Activated T-helper 1 cell treated with anti-CD3 and anti-CD28 coated beads, Interleukin-12 subunit alpha, Interleukin-12 subunit beta, Interleukin-2, Interleukin-4 antibody, amounts not matched to agents 30 ng/mL and 10 ng/mL and 1 ng/mL, durations not matched to agents 14 hours and 24 hours and 36 hours (primary cell): ENCODE results near the gene GNRHR. TPM values are rescaled to one million over a fixed set of nuclear protein-coding genes. Genes with fewer than 3 reads are reported as not detected.
"Not testable (repeated sequence)": the region's sequence is repeated elsewhere in the genome, so short reads cannot be mapped to it uniquely, and the experiment has no call there.

Experiments
- DNase-seq: peaks from one replicate; pipeline ENCODE4 v3.0.0; 2021; ENCODE audit warnings: low spot score
- H3K27ac Mint-ChIP-seq: one replicate; pipeline ENCODE4 v1.8.0; 2021; ENCODE audit warnings: mild to moderate bottlenecking, mixed read lengths
- H3K27me3 Mint-ChIP-seq: one replicate; pipeline ENCODE4 v1.8.0; 2022; ENCODE audit warnings: mild to moderate bottlenecking, moderate library complexity, mixed read lengths; ENCODE audit not compliant: insufficient read depth
- H3K36me3 Mint-ChIP-seq: one replicate; pipeline ENCODE4 v1.8.0; 2021; ENCODE audit warnings: low read depth, mixed read lengths
- H3K4me1 Mint-ChIP-seq: one replicate; pipeline ENCODE4 v1.8.0; 2021; ENCODE audit warnings: low read depth, mixed read lengths
- H3K4me3 Mint-ChIP-seq: one replicate; pipeline ENCODE4 v1.8.0; 2021; ENCODE audit warnings: mild to moderate bottlenecking, moderate library complexity, mixed read lengths
- H3K9me3 Mint-ChIP-seq: one replicate; pipeline ENCODE4 v1.8.0; 2021; ENCODE audit warnings: mixed read lengths
- intact Hi-C: fragments of 100-400 bp; cut with micrococcal nuclease; formaldehyde crosslinking; loops from one replicate; pipeline ENCODE4 v1.15.1; 2024
- total RNA-seq: library from RNA; stranded (reverse); gene quantifications from 2 replicates; pipeline ENCODE4 v1.2.3, GENCODE V29; 2022

The GNRHR gene, protein sequence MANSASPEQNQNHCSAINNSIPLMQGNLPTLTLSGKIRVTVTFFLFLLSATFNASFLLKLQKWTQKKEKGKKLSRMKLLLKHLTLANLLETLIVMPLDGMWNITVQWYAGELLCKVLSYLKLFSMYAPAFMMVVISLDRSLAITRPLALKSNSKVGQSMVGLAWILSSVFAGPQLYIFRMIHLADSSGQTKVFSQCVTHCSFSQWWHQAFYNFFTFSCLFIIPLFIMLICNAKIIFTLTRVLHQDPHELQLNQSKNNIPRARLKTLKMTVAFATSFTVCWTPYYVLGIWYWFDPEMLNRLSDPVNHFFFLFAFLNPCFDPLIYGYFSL
- not detected in 2 replicates for total RNA-seq

DNA sequence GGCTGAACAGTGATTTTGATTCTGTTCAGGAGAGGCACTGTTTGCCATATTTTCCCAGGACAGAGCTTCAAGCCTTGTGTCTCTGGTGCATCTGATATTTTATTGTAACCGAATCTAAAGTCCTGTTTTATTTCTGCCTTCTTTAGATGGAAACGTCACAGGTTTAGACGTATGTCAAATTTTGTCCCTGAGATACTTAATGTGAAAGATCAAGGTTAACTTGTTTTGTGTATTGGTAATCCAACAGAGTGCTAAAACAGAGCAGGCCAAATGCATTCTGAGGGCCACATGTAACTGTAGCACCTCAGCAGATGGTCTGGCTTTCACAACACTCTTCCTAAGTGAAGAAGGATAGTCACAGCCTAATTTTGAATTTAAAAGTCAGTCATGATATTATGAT, at the start of gene GNRHR:
GNRHR (minus strand) TSS at position 101 of the 400 bp plus-strand sequence; CDS start at position 48, 53 bp downstream.
- no peaks in the 10 kb centered on the region for H3K4me1 Mint-ChIP-seq
- intact Hi-C loops, result no loop called here
- no peaks in the 10 kb centered on the region for H3K9me3 Mint-ChIP-seq
- no peaks in the 10 kb centered on the region for H3K27me3 Mint-ChIP-seq
- H3K36me3 Mint-ChIP-seq, result no peaks in the 10 kb centered on the region
- no peak for DNase-seq
- no peak within 1 kb of the TSS for H3K27ac Mint-ChIP-seq
- no peak within 1 kb of the TSS for H3K4me3 Mint-ChIP-seq

DNA sequence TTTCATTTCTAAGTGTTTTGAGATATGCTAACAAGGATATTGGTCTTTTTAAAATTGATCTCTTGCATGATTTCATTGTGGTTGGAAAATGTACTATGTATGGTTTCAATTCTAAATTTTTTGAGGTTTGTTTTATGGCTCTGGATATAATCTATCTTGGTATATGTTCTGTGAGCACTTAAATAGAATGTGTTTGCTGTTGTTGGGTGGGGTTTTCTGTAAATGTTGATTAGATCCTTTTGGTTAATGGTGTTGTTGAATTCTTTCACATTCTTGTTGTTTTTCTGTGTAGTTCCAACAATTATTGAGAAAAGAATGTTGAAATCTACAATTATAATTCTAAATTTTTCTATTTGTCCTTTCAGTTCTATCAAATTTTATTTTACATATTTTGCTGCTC, 42.6 kb upstream of the GNRHR start:
- no peaks in the 10 kb centered on the region for H3K36me3 Mint-ChIP-seq
- H3K9me3 Mint-ChIP-seq, result no peaks in the 10 kb centered on the region
- no peak overlapping the region for H3K27ac Mint-ChIP-seq
- H3K4me1 Mint-ChIP-seq, result no peaks in the 10 kb centered on the region
- no peak overlapping the region for H3K4me3 Mint-ChIP-seq
- DNase-seq, result no peak
- intact Hi-C loops, result no loop called here
- no peaks in the 10 kb centered on the region for H3K27me3 Mint-ChIP-seq

DNA sequence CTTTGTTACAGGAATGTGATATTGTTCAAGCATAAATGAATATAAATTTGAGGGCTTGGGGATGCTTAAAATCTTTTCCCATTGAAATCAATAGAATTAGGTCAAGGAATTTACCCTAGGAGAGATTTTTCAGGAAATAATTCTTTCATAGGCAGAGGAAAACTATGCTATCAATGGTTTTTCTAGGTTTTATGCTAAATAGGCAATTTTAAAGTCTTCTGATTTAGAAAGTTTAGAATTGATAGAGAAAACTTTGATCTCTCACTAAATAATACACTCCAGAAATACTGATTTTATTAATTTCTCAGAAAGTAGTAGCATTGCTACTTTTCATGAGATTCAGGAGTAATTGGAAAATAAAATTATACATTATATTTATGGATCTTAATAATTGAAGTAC, 36.5 kb upstream of the GNRHR start:
- no peak overlapping the region for H3K27ac Mint-ChIP-seq
- intact Hi-C loops, result no loop called here
- no peaks in the 10 kb centered on the region for H3K27me3 Mint-ChIP-seq
- H3K36me3 Mint-ChIP-seq, result no peaks in the 10 kb centered on the region
- no peak overlapping the region for H3K4me3 Mint-ChIP-seq
- H3K9me3 Mint-ChIP-seq, result no peaks in the 10 kb centered on the region
- no peaks in the 10 kb centered on the region for H3K4me1 Mint-ChIP-seq
- DNase-seq, result no peak

DNA sequence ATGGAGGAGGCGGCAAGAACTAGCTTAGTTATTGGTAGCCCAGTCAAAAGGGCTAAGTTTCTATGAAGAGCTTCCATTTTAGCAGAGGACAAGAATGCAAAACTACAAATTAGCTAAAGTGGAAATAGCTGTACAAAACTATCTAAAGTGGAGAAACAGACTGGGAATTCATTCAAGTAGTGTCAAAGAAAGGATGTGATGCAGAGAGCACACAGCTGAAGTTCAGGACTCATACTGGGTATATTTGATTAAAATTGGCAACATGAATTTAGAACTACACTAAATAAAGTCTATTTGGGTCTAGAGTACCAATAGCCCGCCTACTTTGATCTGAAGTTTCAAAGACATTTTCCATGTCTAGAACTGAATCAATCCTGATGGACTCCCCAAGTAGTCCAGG, 33.1 kb upstream of the GNRHR start:
- Mint-ChIP-seq H3K4me3 (no peak overlapping the region), H3K27me3 (peaks cover 2% of the 10 kb centered on the region)

DNA sequence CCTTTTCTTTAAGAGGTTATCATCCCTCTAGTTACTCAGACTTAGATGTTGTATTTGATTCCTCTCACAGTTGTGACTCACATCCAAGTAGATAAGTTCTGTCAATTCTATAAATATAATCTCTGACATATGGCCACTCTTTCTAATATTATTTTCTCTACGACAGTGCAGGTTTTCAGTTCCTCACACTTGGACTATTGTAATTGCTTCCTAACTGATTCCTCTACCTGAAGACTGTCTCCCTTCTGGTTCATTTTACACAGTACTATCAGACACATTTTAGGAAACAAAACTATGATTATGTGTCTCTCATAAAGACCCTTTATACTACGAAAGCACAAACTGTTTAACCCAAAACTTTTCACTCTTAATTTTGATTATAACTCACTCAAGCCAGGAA, 31.3 kb upstream of the GNRHR start:
- Mint-ChIP-seq H3K27me3 (peaks cover 2% of the 10 kb centered on the region), H3K27ac (no peak overlapping the region), H3K9me3 (no peaks in the 10 kb centered on the region), H3K4me1 (no peaks in the 10 kb centered on the region), H3K36me3 (no peaks in the 10 kb centered on the region), H3K4me3 (no peak overlapping the region)
- intact Hi-C loops, result no loop called here
- no peak for DNase-seq

More for the DNA sequence above, 33.1 kb upstream of the GNRHR start:
- no peak for DNase-seq
- Mint-ChIP-seq H3K27ac (no peak overlapping the region), H3K36me3 (no peaks in the 10 kb centered on the region), H3K4me1 (no peaks in the 10 kb centered on the region), H3K9me3 (no peaks in the 10 kb centered on the region)
- intact Hi-C loops, result no loop called here

DNA sequence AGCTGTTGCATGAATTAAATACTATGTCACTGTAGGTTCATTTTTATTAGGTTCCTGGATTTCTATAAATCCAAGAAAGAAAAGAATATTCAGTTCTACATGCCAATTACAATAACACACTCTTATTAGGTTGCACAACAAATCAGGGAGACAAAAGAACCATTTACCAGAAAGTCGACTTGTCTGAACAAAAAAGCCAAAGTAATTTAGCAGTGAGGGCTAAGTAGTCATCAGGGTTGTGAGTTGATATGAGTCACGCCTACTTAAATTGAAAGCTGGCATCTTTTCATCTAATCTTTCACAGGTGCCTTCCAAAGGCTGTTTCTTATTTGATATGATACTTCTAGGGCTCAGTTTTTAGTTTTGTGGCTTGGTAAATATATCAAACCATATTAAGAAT, 25.4 kb upstream of the GNRHR start:
- intact Hi-C loops, result no loop called here
- no peak overlapping the region for H3K27ac Mint-ChIP-seq

DNA sequence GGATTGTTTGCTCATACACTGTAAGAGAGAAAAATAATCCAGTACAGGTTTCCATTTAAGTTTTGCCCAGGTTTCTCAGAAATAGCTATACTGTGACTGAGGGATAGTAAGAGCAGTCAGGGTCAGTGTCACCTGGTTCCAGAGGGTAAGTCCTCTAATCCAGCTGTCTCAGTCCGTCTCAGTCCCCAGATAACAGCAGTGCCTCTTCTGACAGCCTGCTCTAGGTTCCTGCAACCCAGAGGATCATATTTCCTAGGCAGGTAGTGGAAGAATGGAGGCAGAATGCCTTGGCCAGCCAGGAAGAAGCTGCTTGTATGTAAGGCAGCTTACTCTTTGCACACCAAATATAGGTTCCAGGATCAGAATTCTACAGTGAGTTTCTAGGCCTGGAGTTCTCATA, 22.6 kb upstream of the GNRHR start:
- intact Hi-C loops, result no loop called here
- no peaks in the 10 kb centered on the region for H3K4me1 Mint-ChIP-seq
- no peak overlapping the region for H3K4me3 Mint-ChIP-seq
- DNase-seq, result no peak
- H3K9me3 Mint-ChIP-seq, result no peaks in the 10 kb centered on the region
- H3K36me3 Mint-ChIP-seq, result no peaks in the 10 kb centered on the region
- no peak overlapping the region for H3K27ac Mint-ChIP-seq
- peaks cover 7% of the 10 kb centered on the region for H3K27me3 Mint-ChIP-seq

More for the DNA sequence above, 25.4 kb upstream of the GNRHR start:
- H3K4me3 Mint-ChIP-seq, result no peak overlapping the region
- no peaks in the 10 kb centered on the region for H3K9me3 Mint-ChIP-seq
- no peaks in the 10 kb centered on the region for H3K36me3 Mint-ChIP-seq
- no peak for DNase-seq
- H3K4me1 Mint-ChIP-seq, result no peaks in the 10 kb centered on the region
- H3K27me3 Mint-ChIP-seq, result peaks cover 9% of the 10 kb centered on the region

DNA sequence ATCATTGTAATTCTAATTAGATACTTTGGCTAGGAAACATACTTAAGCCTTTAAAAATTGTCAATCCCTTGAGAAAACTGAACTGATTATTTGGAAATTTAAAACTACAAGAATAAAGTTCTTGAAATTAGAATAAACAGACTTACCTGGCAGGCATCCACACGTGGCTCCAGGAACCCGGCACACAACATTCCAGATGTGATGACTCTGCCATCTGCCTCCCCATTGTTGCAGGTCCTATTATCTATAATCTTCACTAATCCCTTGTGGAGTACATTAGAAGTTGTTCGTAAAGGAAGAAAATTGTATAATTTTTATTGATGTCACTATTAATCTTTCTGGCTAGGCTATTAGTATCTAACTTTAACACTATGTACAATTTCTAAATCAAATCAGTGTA, 16.2 kb upstream of the GNRHR start:
- Mint-ChIP-seq H3K27ac (no peak overlapping the region), H3K36me3 (no peaks in the 10 kb centered on the region), H3K27me3 (no peaks in the 10 kb centered on the region), H3K4me1 (no peaks in the 10 kb centered on the region), H3K4me3 (no peak overlapping the region), H3K9me3 (no peaks in the 10 kb centered on the region)
- DNase-seq, result no peak
- intact Hi-C loops, result no loop called here

DNA sequence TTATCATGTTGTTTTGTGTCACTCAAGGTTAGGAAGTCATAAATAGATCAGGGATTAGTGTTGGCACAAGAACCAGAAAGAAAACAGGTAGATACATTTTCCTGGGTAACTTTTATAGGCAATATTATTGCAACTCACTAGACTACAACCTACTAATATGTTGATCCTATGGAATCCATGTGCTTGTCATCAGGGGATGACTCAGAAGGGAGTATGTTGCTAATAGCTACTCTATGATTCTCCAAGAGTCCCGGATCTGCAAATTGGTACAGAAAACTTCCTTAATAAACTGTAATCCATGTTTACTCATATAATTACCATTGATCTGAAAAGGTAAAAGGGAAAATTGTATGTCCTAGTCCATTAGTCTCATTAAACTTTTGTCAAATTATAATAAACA, 11.7 kb upstream of the GNRHR start:
- Mint-ChIP-seq H3K4me1 (peaks cover 5% of the 10 kb centered on the region), H3K27me3 (peaks cover 6% of the 10 kb centered on the region)
- intact Hi-C loops, result no loop called here

DNA sequence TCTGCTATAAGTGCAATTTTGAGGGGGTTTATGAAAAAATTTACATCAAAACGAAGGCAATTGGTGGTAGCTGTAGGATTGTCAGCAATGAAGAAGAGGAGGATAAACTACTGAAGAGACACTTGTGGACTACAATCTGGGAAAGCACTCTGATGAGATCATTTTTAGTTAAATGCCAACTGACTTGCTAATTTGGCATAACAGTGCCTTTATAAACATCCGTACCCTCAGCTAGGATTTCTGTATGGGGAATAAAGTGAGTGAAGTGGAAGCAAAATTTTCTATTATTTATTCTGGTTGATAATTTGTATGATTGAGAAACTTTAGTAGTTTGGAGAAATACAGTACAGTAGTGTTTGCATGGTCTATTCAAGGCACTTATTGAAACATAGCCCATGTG, 11.2 kb upstream of the GNRHR start:
- peaks cover 6% of the 10 kb centered on the region for H3K27me3 Mint-ChIP-seq
- intact Hi-C loops, result no loop called here
- no peak for DNase-seq
- no peaks in the 10 kb centered on the region for H3K9me3 Mint-ChIP-seq
- H3K27ac Mint-ChIP-seq, result no peak overlapping the region
- peaks cover 5% of the 10 kb centered on the region for H3K4me1 Mint-ChIP-seq
- H3K36me3 Mint-ChIP-seq, result no peaks in the 10 kb centered on the region
- no peak overlapping the region for H3K4me3 Mint-ChIP-seq

More for the DNA sequence above, 11.7 kb upstream of the GNRHR start:
- H3K9me3 Mint-ChIP-seq, result no peaks in the 10 kb centered on the region
- H3K4me3 Mint-ChIP-seq, result no peak overlapping the region
- no peaks in the 10 kb centered on the region for H3K36me3 Mint-ChIP-seq
- no peak overlapping the region for H3K27ac Mint-ChIP-seq
- DNase-seq, result no peak

DNA sequence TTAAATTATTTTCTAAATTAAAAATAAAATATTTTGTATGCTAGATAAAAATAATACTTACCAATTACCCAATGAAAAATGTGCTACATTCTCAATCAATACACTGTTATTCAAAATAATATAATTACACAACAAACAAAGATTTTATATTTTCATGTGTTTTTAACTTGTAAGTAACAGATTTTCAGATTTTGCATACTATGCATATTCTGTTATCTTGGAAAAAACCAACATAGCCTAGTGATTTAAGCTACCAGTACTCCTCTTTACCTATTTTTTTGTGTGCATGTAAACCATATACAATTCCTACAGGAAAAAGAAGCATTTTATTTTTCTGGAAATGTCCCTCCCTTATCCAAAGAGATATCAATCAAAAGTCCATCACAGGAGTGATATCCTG, 10.0 kb upstream of the GNRHR start:
- no peaks in the 10 kb centered on the region for H3K9me3 Mint-ChIP-seq
- intact Hi-C loops, result no loop called here

DNA sequence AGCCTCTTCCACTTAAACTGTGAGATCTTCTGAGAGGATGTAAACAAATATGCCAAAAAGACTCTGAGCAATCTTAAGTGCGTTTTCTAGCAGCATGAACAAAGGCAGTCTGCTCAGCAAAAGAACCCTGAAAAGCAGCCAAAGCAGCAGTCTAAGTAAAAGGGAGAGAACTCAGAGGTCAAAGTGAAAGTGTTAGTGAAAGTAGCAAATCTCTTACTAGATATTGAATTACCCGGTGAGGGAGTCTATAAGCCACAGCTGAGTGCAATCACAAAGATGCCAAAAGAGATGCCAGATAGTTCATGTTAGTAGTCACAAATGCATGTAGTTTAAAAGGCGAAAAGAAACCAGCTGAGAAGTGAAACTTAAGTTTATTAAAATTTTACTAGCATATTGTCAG, 7.9 kb upstream of the GNRHR start:
- Mint-ChIP-seq H3K4me1 (peaks cover 5% of the 10 kb centered on the region), H3K27ac (no peak overlapping the region), H3K36me3 (no peaks in the 10 kb centered on the region), H3K4me3 (no peak overlapping the region), H3K27me3 (peaks cover 6% of the 10 kb centered on the region), H3K9me3 (no peaks in the 10 kb centered on the region)
- intact Hi-C loops, result no loop called here
- DNase-seq, result no peak

More for the DNA sequence above, 10.0 kb upstream of the GNRHR start:
- no peak overlapping the region for H3K4me3 Mint-ChIP-seq
- H3K36me3 Mint-ChIP-seq, result no peaks in the 10 kb centered on the region
- H3K27me3 Mint-ChIP-seq, result peaks cover 6% of the 10 kb centered on the region
- H3K4me1 Mint-ChIP-seq, result peaks cover 5% of the 10 kb centered on the region
- H3K27ac Mint-ChIP-seq, result no peak overlapping the region
- no peak for DNase-seq

DNA sequence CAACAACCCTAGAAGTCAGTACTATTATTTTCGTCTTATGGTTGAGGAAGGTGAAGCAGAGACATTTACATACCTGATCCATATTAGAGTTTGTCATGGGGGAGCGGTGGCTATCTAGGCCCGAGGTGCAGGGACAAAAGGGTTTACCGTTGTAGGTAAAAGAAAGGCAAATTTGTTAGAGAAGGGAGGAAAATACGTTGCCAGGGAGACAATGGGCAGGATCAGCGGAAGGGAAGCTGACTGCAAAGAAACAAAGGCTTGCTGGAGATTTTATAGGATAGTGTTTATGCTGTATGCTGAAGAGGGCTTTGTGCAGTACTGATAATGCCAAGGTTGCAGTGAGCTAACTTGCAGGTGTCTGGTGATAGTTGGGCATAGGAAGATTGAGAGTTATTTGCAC, 2.8 kb upstream of the GNRHR start:
- intact Hi-C loops, H3K27me3 Mint-ChIP-seq, DNase-seq, H3K9me3 Mint-ChIP-seq, H3K36me3 Mint-ChIP-seq, H3K4me1 Mint-ChIP-seq, H3K27ac Mint-ChIP-seq, H3K4me3 Mint-ChIP-seq: not testable (repeated sequence)

DNA sequence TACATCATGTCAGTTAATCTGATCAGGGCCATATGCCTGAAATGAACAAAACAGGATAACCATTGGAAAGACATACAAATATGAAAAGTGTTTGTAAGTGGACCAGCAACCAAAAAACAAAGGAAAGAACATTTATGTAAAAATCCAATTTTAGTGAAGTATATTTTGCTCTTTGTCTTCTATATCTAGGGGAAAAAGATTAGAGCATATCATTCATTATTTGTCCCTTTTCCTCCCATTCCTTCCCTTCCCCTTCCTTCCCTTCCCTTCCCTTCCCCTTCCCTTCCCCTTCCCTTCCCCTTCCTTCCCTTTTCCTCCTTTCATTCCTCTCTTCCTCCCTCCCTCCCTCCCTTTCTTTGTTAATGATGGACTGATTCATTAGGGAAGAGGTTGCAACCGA, 1.8 kb upstream of the GNRHR start:
- H3K27me3 Mint-ChIP-seq, result no peaks in the 10 kb centered on the region
- H3K9me3 Mint-ChIP-seq, result no peaks in the 10 kb centered on the region
- intact Hi-C loops, result no loop called here
- H3K4me1 Mint-ChIP-seq, result no peaks in the 10 kb centered on the region
- DNase-seq, result no peak
- no peak overlapping the region for H3K27ac Mint-ChIP-seq
- no peak overlapping the region for H3K4me3 Mint-ChIP-seq
- no peaks in the 10 kb centered on the region for H3K36me3 Mint-ChIP-seq
